C4-2B (cell line): ENCODE measurements around the gene ADAMTSL1.

Source experiments
- ZFX ChIP-seq: fragments of 450-650 bp; IDR thresholded peaks from 2 replicates; pipeline ENCODE4 v1.6.1; 2017
- TF ChIP-seq, protein P1 (sequence below): fragments of 450-650 bp; conservative IDR thresholded peaks from 2 replicates; pipeline ENCODE4 v1.5.1; 2017; ENCODE audit warnings: mild to moderate bottlenecking

DNA sequence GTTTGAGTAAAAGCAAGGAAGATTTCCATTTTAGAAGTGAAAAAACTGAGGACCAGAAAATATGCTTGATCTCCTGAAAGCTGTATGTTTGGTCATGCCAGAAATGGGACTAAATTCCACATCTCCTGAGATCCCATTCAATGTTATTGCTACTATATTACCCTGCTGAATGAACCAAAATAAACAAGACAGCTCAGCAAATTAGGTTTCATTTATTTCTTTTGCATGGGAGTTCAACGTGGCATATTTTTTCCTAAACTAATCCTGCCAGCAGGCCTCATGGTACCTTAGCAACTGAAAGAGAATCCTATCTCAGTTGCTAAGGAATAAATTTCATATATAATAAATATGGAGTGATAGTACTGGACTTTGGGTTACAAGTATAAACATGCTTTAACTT, 101.7 kb downstream of the ADAMTSL1 start:
- TF ChIP-seq, protein P1, sequence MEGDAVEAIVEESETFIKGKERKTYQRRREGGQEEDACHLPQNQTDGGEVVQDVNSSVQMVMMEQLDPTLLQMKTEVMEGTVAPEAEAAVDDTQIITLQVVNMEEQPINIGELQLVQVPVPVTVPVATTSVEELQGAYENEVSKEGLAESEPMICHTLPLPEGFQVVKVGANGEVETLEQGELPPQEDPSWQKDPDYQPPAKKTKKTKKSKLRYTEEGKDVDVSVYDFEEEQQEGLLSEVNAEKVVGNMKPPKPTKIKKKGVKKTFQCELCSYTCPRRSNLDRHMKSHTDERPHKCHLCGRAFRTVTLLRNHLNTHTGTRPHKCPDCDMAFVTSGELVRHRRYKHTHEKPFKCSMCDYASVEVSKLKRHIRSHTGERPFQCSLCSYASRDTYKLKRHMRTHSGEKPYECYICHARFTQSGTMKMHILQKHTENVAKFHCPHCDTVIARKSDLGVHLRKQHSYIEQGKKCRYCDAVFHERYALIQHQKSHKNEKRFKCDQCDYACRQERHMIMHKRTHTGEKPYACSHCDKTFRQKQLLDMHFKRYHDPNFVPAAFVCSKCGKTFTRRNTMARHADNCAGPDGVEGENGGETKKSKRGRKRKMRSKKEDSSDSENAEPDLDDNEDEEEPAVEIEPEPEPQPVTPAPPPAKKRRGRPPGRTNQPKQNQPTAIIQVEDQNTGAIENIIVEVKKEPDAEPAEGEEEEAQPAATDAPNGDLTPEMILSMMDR, result no peak
- no peak for TF ChIP-seq ZFX
